Activated CD4-positive, CD25-positive, alpha-beta regulatory T cell treated with anti-CD3 and anti-CD28 coated beads, Interleukin-2, amount 50 U/mL, for 24 hours (primary cell): ENCODE measurements around the gene KLF8.
A peak's percentile ranks its signal among the peaks of the same experiment; 100 is the strongest.

Experiments used
- ATAC-seq, 2 donors: fragments of 150-1000 bp; cut with Tn5 transposase; one replicate each; pipeline ENCODE4 v1.10.0; 2021; ENCODE audit warnings: mild to moderate bottlenecking in 1 of 2, moderate library complexity in 1 of 2

The KLF8 gene

GRCh38 chrX:56310581-56310980 is 78.4 kb downstream of the KLF8 start:
- no peak for ATAC-seq

- no peak for ATAC-seq
Measured at GRCh38 chrX:56313308-56313707, 81.2 kb downstream of the KLF8 start.

GRCh38 chrX:56314334-56314733 is 82.2 kb downstream of the KLF8 start:
- ATAC-seq = peak in 1 of 2 donors; percentile 60

GRCh38 chrX:56318076-56318475 is 85.9 kb downstream of the KLF8 start:
- no peak for ATAC-seq

- ATAC-seq = no peak
Measured at GRCh38 chrX:56319165-56319564, 87.0 kb downstream of the KLF8 start.
